Measurements from ENCODE around the gene SGK2.

The SGK2 gene

DNA sequence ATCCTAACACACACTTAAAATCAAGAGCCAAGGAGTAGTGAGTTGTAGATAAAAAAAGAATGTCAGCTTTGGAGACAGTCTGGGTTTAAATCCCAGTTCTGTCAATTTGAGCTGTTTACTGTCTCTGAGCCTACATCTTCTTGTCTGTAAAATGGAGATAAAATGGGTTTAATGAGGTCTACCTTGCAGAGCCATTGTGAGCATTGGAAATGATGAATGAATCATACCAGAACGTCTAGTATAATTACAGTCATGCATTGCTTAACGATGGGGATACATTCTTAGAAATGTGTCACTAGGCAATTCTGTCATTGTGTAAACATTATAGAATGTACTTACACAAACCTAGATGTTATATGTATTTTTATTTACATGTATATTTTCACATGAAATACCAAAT is 17.6 kb upstream of the SGK2 start:
- H3K4me3 ChIP-seq (ENCODE audit: low read length) = no peak overlapping the region
- H3K36me3 ChIP-seq (ENCODE audit: control insufficient read depth, low read length) = no peaks in the 10 kb centered on the region
- no peaks in the 10 kb centered on the region for H3K9me3 ChIP-seq (ENCODE audit: control insufficient read depth, insufficient read depth, low read length)
- H3K79me2 ChIP-seq (ENCODE audit: control insufficient read depth, low read length) = no peaks in the 10 kb centered on the region
- H3F3A ChIP-seq (ENCODE audit: control insufficient read depth, insufficient read depth) = no peaks in the 10 kb centered on the region
- no peak for TF ChIP-seq EZH2phosphoT487 (IDR thresholded peaks at IDR 0.05; ENCODE audit: borderline replicate concordance, low read length)
- TF ChIP-seq, protein P1, sequence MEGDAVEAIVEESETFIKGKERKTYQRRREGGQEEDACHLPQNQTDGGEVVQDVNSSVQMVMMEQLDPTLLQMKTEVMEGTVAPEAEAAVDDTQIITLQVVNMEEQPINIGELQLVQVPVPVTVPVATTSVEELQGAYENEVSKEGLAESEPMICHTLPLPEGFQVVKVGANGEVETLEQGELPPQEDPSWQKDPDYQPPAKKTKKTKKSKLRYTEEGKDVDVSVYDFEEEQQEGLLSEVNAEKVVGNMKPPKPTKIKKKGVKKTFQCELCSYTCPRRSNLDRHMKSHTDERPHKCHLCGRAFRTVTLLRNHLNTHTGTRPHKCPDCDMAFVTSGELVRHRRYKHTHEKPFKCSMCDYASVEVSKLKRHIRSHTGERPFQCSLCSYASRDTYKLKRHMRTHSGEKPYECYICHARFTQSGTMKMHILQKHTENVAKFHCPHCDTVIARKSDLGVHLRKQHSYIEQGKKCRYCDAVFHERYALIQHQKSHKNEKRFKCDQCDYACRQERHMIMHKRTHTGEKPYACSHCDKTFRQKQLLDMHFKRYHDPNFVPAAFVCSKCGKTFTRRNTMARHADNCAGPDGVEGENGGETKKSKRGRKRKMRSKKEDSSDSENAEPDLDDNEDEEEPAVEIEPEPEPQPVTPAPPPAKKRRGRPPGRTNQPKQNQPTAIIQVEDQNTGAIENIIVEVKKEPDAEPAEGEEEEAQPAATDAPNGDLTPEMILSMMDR (IDR thresholded peaks at IDR 0.05; ENCODE audit: low read depth, low read length, poor library complexity, severe bottlenecking) = no peak
- no peaks in the 10 kb centered on the region for H4K20me1 ChIP-seq (ENCODE audit: control insufficient read depth, insufficient read depth, low read depth, low read length)
- H3K27ac ChIP-seq (ENCODE audit: low read depth, low read length) = no peak overlapping the region
- no peaks in the 10 kb centered on the region for H3K27me3 ChIP-seq (ENCODE audit: control insufficient read depth, low read length)
- no peak overlapping the region for H3K4me2 ChIP-seq (ENCODE audit: low read length)
- no peaks in the 10 kb centered on the region for H3K9me2 ChIP-seq (replicated peaks; ENCODE audit: control insufficient read depth, low read length)
- H3K4me1 ChIP-seq (ENCODE audit: control insufficient read depth, low read length) = no peaks in the 10 kb centered on the region

DNA sequence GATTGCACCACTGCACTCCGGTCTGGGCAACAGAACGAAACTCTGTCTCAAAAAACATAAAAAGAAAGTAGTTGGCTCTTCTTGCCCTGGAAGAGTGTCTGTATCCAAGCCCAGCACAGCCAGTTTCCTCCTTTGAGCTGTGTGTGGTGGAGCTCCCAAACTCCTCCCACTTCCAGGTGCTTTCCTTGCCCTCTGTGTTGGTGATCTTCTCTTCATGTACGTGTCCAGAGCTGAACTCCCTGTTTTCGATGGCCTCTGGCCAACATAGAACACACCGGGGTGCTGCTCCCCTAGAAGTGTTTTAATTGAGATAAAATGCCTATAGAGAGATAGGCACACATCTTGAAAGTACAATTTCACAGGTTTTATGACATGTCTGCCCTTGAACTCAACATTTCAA is 16.7 kb upstream of the SGK2 start:
- no peaks in the 10 kb centered on the region for H3K79me2 ChIP-seq (ENCODE audit: control insufficient read depth, low read length)
- no peaks in the 10 kb centered on the region for H3K36me3 ChIP-seq (ENCODE audit: control insufficient read depth, low read length)

DNA sequence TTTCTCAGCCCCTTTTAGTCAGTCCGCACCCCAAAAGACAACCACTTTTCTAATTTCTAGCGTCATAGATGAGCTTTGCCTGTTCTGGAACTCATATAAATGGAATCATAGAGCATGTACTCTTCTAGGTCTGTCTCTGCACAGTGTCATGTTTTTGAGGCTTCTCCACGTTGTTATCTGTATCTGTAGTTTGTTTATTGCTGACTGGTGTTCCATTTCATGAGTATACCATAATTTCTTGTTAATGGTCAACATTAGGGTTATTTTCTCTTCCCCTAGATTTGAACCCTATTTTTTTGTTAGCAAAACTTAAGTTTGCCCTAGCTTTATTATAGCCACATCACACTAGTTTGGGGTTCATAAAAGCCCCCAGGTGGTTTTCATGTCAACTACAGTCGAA is 16.2 kb upstream of the SGK2 start:
- Histone ChIP-seq H3K4me3 (ENCODE audit: low read length) (no peak overlapping the region), H3K9me3 (ENCODE audit: control insufficient read depth, insufficient read depth, low read length) (no peaks in the 10 kb centered on the region), H3K79me2 (ENCODE audit: control insufficient read depth, low read length) (no peaks in the 10 kb centered on the region), H3K9me2 (replicated peaks; ENCODE audit: control insufficient read depth, low read length) (no peaks in the 10 kb centered on the region), H4K20me1 (ENCODE audit: control insufficient read depth, insufficient read depth, low read depth, low read length) (no peaks in the 10 kb centered on the region), H3K4me1 (ENCODE audit: control insufficient read depth, low read length) (no peaks in the 10 kb centered on the region), H3K36me3 (ENCODE audit: control insufficient read depth, low read length) (no peaks in the 10 kb centered on the region), H3K4me2 (ENCODE audit: low read length) (no peak overlapping the region), H3F3A (ENCODE audit: control insufficient read depth, insufficient read depth) (no peaks in the 10 kb centered on the region), H3K27ac (ENCODE audit: low read depth, low read length) (no peak overlapping the region), H3K27me3 (ENCODE audit: control insufficient read depth, low read length) (no peaks in the 10 kb centered on the region)
- TF ChIP-seq, protein P1 (IDR thresholded peaks at IDR 0.05; ENCODE audit: low read depth, low read length, poor library complexity, severe bottlenecking) = no peak

More for the DNA sequence above, 16.7 kb upstream of the SGK2 start:
- TF ChIP-seq, protein P1 (IDR thresholded peaks at IDR 0.05; ENCODE audit: low read depth, low read length, poor library complexity, severe bottlenecking) = no peak
- TF ChIP-seq EZH2phosphoT487 (IDR thresholded peaks at IDR 0.05; ENCODE audit: borderline replicate concordance, low read length) = no peak
- no peaks in the 10 kb centered on the region for H3K27me3 ChIP-seq (ENCODE audit: control insufficient read depth, low read length)
- H4K20me1 ChIP-seq (ENCODE audit: control insufficient read depth, insufficient read depth, low read depth, low read length) = no peaks in the 10 kb centered on the region
- H3K4me1 ChIP-seq (ENCODE audit: control insufficient read depth, low read length) = no peaks in the 10 kb centered on the region
- no peaks in the 10 kb centered on the region for H3K9me3 ChIP-seq (ENCODE audit: control insufficient read depth, insufficient read depth, low read length)
- H3K4me2 ChIP-seq (ENCODE audit: low read length) = no peak overlapping the region
- no peak overlapping the region for H3K27ac ChIP-seq (ENCODE audit: low read depth, low read length)
- H3F3A ChIP-seq (ENCODE audit: control insufficient read depth, insufficient read depth) = no peaks in the 10 kb centered on the region
- H3K4me3 ChIP-seq (ENCODE audit: low read length) = no peak overlapping the region
- H3K9me2 ChIP-seq (replicated peaks; ENCODE audit: control insufficient read depth, low read length) = no peaks in the 10 kb centered on the region

GRCh38 chr20:43543138-43543537 is 15.7 kb upstream of the SGK2 start:
- Histone ChIP-seq H3K27ac (ENCODE audit: low read depth, low read length) (no peak overlapping the region), H3K36me3 (ENCODE audit: control insufficient read depth, low read length) (no peaks in the 10 kb centered on the region)

More at GRCh38 chr20:43543138-43543537, 15.7 kb upstream of the SGK2 start:
- TF ChIP-seq, protein P1 (IDR thresholded peaks at IDR 0.05; ENCODE audit: low read depth, low read length, poor library complexity, severe bottlenecking) = no peak
- TF ChIP-seq EZH2phosphoT487 (IDR thresholded peaks at IDR 0.05; ENCODE audit: borderline replicate concordance, low read length) = no peak
- H3K27me3 ChIP-seq (ENCODE audit: control insufficient read depth, low read length) = no peaks in the 10 kb centered on the region
- H3K4me1 ChIP-seq (ENCODE audit: control insufficient read depth, low read length) = no peaks in the 10 kb centered on the region
- H3K9me3 ChIP-seq (ENCODE audit: control insufficient read depth, insufficient read depth, low read length) = no peaks in the 10 kb centered on the region
- no peaks in the 10 kb centered on the region for H4K20me1 ChIP-seq (ENCODE audit: control insufficient read depth, insufficient read depth, low read depth, low read length)
- H3K4me3 ChIP-seq (ENCODE audit: low read length) = no peak overlapping the region
- no peak overlapping the region for H3K4me2 ChIP-seq (ENCODE audit: low read length)
- H3K9me2 ChIP-seq (replicated peaks; ENCODE audit: control insufficient read depth, low read length) = no peaks in the 10 kb centered on the region
- no peaks in the 10 kb centered on the region for H3F3A ChIP-seq (ENCODE audit: control insufficient read depth, insufficient read depth)
- H3K79me2 ChIP-seq (ENCODE audit: control insufficient read depth, low read length) = no peaks in the 10 kb centered on the region

All from DOHH2 (cell line).